Stimulated activated CD8-positive, alpha-beta memory T cell treated with anti-CD3 and anti-CD28 coated beads, Interleukin-12 subunit alpha, Interleukin-12 subunit beta, amount 100 ng/mL, for 4 hours (primary cell): Measurements from ENCODE around the gene TPRA1.

Source experiments
- DNase-seq: peaks from one replicate; pipeline ENCODE4 v3.0.0-alpha.2; 2020; ENCODE audit warnings: low read depth

The TPRA1 gene

DNA sequence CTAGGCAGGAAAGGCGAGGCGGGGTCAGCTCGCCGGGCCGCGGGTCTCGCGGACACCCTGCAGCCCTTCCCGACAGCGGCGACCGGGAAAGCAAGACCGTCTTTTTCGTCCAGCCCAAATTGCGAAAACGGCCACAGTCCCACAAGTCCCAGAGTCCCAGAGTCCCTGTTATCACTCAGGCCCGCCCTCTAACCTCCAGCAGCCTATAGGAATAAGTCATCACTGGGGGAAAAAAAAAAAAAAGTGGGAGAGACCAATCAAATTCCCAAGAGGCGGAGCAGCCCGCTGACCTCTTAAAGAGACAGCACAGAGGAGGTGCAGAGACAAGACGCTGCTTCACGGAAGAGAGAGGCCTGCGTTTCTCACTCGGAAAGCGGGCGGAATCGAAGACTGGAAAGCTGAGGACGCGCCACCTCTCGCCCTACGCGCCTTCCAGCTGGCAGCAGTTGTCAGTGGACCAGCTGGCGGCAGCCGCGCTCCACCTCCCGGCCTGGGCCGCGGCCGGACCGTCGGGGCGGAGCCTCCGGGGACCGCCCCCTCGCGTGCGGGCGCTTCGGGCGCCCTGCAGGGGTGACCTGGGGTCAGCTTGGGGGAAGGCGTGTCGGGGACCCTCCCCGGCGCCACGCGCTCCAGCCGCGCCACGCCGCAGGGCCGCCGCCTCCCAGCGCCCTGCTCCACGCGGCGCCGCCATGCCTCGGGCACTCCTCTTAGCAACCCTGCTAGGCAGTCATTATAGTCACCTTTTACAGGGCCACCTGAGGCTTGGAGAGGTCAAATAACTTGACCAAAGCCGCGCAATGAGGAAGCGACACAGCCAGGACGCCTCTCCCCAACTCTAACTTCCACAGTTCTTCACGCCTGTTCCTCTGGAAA, at the start of gene TPRA1:
TSS of gene TPRA1 (minus strand) at position 141 of the 873 bp plus-strand sequence. CDS start 10,587 bp downstream, outside the sequence.
- peak; percentile 65 for DNase-seq

DNA sequence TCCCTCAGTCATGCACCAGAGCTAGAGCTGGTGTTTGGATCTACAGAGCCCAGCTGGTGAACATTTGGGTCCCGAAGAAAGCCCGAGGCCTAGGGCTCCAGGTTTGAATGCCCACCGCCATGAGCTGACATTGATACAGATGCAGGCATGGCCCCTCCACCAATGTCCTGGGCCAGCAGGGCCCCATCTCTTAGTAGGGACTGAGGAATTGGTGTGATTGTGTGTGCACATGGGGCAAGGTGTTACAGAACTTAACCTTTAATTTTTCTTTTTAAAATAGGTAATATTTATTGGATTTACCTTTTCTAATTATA, 49.5 kb upstream of the TPRA1 start:
- DNase-seq, result no peak

DNA sequence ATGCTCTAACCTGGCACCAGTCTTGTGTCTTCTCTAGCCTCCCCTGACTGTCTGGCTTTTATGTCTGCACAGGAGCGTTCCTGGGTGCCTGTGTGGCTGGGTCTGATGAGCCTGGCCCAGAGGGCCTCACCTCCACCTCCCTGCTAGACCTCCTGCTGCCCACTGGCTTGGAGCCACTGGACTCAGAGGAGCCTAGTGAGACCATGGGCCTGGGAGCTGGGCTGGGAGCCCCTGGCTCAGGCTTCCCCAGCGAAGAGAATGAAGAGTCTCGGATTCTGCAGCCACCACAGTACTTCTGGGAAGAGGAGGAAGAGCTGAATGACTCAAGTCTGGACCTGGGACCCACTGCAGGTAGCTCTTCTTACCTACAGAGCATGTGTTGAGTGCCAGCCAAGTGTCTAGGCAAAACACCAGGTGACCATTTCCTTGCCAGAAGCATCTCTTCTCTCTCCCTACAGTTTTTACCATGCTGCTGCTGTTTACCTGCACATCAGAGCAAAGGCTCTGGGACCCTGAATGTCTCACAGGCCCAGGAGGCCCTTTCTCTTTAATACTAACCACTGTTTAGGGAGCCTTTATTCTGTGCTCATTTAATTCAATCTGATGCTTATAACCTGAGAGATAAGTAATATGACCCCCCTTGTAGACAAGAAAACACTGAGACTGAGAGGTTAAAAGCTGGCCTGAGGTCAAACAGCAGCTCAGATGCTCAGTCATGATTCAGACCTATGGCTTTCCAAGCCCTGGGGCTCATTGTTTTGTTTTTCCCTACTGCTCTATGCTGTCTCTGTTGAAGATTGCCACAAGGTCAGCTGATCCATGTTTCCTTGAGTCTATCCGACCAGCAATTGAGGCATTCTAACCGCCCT, 48.9 kb upstream of the TPRA1 start:
- DNase-seq, result no peak

DNA sequence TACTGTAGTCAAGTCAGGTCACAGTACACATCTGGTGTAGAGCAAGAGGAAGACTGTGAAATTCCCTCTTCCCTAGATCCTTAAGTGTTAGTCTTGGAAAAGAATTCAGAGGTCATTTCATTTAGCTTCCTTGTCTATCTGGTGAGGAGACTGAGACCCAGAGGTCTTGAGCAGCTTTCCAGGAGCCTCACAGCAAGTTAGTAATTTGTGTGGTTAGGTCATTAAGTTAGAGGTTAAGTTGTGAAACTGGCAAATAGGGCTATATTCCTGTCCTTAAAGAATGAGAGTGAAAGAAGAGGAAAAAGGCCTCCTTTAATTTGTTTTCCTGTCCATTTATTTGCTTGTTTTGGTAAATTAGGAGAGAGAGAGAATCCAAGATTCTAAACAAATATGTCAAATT, 47.4 kb upstream of the TPRA1 start:
- DNase-seq, result no peak

DNA sequence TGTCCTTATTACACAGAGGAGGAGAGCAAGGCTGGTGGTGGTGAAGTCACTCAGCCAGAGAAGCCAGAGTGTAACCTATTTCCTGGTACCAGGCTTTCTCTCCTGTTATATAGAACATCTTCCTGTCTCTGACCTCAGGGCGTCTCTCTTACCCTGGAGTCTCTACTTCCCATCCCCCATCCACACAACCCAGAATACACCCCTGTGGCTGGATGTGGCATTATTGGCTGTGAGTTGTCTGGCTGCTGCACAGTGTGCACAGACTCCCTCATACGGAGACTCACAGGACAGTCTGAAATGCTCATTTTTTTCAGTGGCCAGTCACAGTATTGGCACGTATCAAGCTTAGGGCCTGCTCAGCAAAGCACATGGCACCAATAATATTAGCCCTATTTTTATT, 47.0 kb upstream of the TPRA1 start:
- no peak for DNase-seq

DNA sequence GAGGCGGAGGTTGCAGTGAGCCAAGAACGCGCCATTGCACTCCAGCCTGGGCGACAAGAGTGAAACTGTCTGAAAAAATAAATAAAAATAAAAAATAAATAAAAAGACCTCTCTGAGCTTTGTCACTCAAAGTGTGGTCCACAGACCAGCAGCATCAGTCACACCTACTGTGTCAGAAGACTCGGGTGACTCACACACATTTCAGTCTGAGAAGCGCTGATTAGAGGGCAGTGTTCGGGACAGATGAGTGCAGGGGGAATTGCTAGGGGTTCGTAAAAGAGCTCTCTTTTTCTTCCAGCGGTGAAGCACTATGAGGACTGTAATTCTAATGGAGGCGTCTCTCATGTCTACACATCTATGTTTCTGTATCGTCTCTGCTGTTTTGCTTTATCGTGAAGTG, 44.1 kb upstream of the TPRA1 start:
- DNase-seq, result no peak

DNA sequence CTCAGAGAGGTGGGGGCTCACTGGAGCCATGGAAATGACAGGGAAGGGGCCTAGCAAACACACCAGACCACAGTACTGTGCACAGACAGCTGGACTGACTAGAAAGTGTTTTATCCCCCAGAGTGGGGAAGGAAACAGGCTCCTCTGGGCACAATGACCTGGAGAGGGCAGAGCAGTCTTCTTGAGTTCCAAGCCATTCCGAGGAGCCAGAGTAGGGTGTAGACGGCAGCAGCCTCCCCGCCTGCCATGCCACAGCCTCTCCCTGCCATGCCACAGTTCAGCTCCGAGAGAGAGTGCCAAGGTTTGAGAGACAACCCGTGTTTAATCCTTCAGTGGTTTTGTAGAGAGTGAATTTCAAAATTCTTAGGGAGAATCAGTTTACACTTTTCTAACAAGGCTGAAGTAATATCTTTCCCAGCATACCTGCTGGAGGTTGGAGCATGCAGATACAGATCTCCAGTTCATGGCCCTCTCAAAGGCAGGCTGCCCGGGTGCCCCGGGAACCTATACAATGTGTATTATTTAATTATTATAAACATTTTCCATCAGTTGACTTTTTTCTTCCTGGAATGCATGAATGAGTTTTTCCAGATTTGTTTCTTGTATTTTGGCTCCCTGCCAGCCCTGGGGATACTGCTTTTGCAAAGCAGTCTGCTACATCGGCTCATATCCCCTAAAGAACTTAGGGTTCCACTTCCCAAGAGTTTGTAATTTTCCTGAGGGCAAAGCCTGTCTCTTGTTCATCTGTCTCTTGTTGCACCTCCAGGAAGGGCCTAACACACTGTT, 41.7 kb upstream of the TPRA1 start:
- DNase-seq, result no peak

DNA sequence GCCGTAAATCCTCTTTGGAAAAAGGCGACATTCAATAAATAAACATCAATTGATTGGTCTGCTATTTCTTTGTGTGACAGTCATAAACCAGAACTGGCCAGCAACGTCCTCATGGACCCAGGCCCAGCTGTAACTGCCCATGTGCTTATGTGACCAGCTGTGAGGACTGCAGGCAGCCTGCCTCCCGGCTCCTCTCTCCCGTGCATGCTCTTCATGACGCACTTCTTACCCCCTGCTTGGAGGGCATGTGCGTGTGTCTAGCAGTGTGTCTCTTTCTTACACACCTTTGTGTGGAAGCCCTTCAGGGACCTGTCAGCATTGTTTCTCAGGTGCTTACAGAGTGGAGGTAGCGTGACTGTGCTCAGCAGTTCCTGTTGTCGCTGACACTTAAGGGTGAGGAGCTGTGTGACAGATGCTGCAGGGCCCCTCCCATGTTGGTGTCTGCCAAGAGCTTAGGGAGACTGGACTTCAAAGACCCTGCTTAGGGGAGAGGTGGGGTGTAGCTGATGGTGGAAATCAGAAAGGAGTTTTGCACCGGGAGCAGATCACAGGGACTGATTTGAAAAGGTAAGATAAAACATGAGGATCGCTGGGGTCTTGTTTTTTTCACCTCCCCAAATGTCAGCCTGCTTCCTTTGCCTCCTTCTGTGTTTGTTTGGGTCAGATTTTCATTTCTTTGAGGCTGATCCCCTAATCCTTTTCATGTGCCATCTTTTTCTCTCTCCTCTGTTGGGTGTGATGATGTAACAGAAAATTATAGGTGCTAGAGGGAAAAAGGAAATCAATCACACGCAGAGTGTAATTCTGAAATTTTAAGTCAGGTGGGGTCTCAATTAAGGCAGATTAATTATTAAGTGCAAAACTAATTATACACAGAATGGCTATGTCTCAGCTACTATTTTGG, 40.5 kb upstream of the TPRA1 start:
- no peak for DNase-seq

DNA sequence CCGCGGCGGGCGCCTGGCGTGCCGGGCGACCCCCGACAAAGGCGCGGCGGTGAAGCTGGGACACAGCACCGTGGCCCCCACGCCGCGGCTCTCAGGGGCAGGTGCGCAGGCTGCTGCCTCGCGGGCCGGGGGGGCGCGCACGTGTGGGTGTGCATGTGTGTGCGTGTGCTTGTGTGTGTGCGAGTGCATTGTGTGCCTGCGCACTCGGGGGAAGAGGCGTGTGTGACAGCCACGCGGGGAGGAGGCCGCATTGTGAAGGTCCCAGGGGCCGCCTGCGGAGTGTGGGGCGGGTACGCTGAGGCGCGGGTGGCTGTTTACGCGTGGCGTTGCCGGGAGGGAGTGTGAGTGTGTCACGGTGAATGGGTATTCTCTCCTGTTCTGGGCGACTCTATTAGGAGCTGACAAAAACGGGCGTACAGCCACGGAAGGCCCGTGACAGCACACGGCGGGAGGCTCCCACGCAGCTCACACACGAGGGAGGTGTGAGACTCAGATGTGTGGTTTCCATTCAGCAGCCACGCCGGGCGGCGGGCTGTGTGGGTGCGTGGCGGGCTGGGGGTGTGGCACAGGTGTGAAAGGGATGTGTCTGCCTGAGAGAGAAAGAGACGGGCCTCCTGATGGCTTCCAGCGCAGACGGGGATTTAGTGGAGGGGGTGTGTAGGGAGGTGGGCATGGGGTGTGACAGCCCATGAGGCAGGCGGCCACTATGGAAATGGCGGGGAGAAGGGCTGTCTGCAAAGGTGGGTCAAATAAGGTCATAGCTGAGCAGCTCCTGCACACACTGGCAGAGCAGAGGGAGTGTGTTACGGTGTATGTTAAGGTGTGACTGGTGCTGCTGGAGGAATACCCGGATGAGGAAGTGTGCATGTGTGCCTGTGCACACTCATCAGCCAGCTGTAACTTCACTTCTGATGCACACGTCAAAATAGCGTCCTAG, 39.2 kb upstream of the TPRA1 start:
- peak; percentile 50 for DNase-seq

DNA sequence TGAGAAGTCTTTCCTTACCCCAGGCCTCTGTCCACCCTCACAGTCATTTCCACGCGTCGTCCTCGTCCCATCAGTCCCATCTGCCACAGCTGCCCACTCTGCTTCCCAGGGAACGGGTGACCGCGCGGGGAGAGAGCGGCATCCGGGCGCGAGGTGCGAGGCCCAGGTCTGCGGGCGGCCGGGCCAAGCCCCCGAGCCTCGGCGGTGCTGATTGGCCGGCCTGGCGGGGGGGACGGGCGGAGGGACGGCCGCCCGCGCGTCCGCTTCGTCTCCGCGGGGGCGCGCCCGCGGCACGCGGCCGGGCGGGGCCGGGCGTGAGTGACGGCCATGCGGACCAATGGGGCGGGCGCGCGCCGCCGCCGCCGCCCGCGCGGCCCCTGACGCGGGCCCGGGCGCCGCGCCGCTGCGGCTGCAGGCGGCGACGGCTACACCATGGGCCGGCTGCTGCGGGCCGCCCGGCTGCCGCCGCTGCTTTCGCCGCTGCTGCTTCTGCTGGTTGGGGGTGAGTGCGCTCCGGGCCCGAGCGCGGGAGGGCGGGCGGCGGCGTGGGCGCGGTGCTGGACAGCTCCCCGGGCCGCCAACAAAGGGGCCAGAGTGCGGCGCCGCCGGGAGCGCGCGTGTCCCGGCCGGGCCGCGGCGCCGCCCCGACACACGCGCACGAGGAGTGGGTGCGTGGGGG, 38.4 kb upstream of the TPRA1 start, which contains the start of gene PODXL2:
TSS of gene PODXL2 (plus strand) at position 398 of the 679 bp plus-strand sequence. CDS start at position 433, 35 bp downstream.
- peak; percentile 14 for DNase-seq

DNA sequence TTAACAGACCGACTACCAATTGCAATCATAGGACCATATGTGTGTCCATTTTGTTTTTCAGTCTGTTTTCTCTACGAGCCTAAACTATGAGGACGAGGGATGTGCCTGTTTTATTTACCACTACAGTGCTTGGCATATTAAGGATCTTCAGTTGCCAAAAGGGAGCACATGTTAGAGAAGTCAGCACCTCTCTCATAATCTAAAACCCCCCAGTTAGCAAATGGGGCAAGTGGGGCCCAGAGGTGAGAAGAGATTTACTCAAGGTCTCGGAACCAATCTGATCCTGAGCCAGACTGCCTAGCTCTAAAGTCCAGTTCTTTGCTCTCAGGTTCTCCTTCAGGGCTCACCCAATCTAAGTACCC, 37.9 kb upstream of the TPRA1 start:
- no peak for DNase-seq

DNA sequence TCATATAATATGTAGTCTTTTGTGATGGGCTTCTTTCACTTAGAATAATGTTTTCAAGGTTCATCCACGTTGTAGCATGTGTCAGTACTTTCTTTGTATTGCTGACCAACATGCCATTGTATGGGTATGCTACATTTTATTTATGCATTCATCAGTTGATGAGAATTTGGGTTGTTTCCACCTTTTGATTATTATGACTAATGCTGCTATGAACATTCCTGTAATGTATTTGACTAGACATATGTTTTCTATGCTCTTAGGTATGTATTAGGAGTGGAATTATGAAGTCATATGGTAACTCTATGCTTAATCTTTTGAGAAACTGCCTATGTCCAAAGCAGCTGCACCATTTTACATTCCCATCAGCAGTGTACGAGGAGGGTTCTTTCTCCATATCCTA, 35.3 kb upstream of the TPRA1 start:
- DNase-seq, result no peak

DNA sequence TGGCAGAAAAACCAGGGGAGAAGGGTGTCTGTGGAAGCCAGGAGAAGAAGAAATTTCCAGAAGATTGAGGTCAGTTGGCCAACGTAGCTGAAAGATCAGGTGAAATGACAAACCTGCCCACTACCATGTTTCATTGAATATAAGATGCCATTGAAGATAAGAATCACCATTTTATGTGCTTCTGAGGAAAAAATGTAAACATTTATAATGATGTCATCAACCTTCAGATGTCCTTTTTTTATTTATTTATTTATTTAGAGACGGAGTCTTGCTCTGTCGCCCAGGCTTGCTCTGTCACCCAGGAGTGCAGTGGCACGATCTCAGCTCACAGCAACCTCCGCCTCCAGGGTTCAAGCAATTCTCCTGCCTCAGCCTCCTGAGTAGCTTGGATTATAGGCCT, 33.5 kb upstream of the TPRA1 start:
- no peak for DNase-seq

DNA sequence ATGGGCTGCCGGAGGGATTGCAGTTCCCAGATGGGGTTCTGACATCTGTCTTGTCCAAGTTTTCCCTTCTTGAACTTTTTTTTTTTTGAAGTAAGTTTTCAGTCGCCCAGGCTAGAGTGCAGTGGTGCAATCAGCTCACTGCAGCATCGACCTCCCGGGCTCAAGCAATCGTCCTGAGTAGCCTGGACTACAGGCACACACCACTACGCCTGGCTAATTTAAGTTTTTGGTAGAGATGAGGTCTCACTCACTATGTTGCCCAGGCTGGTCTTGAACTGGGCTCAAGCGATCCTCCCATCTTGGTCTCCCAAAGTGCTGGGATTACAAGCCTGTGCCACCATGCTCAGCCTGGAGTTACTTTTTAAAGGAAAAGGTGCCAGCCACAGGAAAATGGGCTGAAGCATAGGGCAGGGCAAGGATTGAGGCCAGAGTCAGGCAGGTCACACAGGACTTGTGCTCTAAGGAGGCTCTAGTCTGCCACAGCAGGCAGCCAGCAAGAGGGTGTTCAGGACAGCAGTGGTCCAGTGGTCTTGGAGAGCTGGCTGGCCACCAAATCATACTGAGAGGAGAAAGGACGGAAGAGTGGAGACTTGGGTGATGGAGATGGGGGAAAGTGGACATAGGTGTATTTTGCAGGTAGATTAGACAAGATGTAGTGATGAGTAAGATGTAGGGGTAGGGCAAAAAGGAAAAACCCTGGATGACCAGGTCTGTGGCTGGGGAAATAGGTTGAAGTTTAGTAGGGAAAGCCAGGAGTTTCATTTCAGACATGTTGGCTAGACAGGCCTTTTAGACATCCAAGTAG, 32.4 kb upstream of the TPRA1 start:
- DNase-seq, result no peak

DNA sequence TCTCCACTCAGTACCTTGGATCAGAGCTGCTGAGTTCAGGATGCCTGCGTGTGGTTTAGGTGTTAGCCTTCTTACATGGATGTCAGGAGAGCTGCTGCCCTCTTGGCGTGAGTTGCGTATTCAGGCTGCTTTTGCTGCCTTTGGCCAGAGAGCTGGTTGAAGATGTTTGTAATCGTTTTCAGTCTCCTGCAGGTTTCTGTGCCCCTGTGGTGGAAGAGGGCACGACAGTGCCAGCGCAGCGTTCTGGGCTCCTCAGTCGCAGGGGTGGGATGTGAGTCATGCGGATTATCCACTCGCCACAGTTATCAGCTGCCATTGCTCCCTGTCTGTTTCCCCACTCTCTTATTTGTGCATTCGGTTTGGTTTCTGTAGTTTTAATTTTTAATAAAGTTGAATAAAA, 31.5 kb upstream of the TPRA1 start:
- no peak for DNase-seq

DNA sequence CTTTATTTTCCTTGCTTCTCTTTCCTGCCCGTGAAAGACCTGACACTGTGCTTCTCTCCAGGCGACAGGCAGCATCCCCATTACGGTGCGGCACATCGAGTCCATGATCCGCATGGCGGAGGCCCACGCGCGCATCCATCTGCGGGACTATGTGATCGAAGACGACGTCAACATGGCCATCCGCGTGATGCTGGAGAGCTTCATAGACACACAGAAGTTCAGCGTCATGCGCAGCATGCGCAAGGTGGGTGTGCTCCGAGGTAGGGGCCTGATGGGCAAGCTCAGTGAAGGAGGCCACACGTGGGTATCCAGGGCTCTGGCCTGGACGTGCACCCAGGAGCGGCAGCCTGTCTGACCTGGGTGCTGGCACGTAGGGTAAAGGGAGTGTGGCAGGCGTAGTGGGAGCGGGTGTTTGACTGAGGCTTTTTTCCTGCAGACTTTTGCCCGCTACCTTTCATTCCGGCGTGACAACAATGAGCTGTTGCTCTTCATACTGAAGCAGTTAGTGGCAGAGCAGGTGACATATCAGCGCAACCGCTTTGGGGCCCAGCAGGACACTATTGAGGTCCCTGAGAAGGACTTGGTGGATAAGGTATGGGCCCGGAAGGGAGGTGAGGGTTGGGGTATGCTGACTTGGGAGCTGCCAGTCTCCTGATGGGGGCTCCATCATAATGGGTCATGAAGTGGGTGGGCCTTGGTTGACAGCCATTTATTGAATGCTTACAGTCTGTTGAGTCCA, 30.3 kb upstream of the TPRA1 start:
- DNase-seq, result no peak

DNA sequence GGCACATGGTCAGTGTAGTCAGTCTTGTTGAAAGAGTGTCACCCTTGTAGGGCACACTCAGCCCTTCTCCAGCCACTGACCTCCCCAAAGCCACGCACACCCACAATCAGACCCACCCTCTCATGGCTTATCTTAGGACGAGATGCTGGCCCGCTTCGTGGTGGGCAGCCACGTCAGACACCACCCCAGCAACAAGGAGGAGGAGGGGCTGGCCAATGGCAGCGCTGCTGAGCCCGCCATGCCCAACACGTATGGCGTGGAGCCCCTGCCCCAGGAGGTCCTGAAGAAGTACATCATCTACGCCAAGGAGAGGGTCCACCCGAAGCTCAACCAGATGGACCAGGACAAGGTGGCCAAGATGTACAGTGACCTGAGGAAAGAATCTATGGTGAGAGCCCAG, 28.4 kb upstream of the TPRA1 start:
- DNase-seq, result no peak
